Fibroblast of gingiva (primary cell): Measurements from ENCODE around the gene HPN.

Experiments
- DNase-seq: peaks from one replicate; pipeline ENCODE4 v3.0.0-alpha.2; 2011; ENCODE audit warnings: low read depth

Gene HPN

GRCh38 chr19:35105411-35106290, 64.1 kb downstream of the HPN start:
- no peak for DNase-seq

- DNase-seq = no peak
Measured at GRCh38 chr19:35106291-35106583, 64.7 kb downstream of the HPN start.

GRCh38 chr19:35106898-35107541, 65.5 kb downstream of the HPN start:
- DNase-seq = no peak

GRCh38 chr19:35107545-35107944, 66.0 kb downstream of the HPN start:
- DNase-seq = no peak

GRCh38 chr19:35108730-35109129, 67.2 kb downstream of the HPN start:
- no peak for DNase-seq

- no peak for DNase-seq
Measured at GRCh38 chr19:35109395-35110112, 68.0 kb downstream of the HPN start.

- no peak for DNase-seq
Measured at GRCh38 chr19:35110974-35111373, 69.5 kb downstream of the HPN start.

GRCh38 chr19:35112995-35113688, 71.6 kb downstream of the HPN start:
- no peak for DNase-seq

GRCh38 chr19:35114353-35115176, 73.0 kb downstream of the HPN start:
- DNase-seq = peak; percentile 38

GRCh38 chr19:35115177-35115951, 73.8 kb downstream of the HPN start, which contains the start of gene FXYD3:
TSS of gene FXYD3 (plus strand) at chr19:35115823. CDS start at chr19:35119377, 3,554 bp downstream.
- DNase-seq = no peak
